ENCODE results near the gene PIK3R6.
"Not testable (repeated sequence)": the region's sequence is repeated elsewhere in the genome, so short reads cannot be mapped to it uniquely, and the experiment has no call there.

PIK3R6 gene

GRCh38 chr17:8888704-8889302 lies 21.3 kb upstream of the PIK3R6 start:
- no peak overlapping the region for H3K4me3 ChIP-seq (replicated peaks in 1 of 2; ENCODE audit: low read depth in 2 of 2, low read length in 2 of 2)
- DNase-seq (ENCODE audit: low read depth in 2 of 2) = no peak
- TF ChIP-seq, protein P1, sequence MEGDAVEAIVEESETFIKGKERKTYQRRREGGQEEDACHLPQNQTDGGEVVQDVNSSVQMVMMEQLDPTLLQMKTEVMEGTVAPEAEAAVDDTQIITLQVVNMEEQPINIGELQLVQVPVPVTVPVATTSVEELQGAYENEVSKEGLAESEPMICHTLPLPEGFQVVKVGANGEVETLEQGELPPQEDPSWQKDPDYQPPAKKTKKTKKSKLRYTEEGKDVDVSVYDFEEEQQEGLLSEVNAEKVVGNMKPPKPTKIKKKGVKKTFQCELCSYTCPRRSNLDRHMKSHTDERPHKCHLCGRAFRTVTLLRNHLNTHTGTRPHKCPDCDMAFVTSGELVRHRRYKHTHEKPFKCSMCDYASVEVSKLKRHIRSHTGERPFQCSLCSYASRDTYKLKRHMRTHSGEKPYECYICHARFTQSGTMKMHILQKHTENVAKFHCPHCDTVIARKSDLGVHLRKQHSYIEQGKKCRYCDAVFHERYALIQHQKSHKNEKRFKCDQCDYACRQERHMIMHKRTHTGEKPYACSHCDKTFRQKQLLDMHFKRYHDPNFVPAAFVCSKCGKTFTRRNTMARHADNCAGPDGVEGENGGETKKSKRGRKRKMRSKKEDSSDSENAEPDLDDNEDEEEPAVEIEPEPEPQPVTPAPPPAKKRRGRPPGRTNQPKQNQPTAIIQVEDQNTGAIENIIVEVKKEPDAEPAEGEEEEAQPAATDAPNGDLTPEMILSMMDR (IDR thresholded peaks at IDR 0.05; ENCODE audit: low read depth, low read length) = no peak

DNA sequence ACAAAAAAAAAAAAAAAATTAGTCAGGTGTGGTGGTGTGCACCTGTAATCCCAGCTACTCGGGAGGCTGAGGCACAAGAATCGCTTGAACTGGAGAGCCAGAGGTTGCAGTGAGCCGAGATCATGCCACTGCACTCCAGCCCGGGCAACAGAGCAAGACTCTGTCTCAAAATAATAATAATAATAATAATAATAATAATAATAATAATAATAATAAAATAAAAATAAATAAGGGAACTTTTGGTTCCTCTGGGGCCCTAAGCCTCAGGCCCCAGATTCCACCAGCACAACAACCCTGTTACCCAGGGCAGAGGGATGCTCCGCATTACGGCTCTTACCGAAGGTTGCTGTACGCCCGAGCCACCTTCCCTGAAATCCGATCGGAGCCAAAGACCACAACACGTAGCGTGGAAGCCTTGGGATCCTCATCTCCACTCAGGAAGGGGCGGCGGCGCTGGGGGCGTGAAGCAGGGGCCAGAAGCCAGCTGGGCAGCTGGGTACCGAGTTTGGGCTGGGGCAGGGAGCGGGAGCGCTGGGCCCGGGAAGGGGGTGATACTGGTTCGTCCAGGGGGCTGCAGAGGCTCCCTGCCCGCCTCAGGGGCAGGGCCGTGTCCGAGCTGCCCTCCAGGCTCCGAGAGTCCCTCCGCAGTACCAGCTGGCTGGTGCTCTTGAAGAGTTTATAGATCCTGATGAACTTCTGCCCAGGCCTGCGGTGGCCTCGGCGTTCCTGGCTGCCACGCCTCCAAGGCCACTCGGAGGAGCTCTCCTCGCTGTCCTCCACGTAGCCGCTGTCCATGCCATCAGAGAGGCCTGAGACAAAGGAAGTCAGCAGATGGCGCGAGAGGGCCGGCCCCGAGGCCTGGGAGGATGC lies 20.6 kb upstream of the PIK3R6 start:
- DNase-seq (ENCODE audit: low read depth in 2 of 2) = peak; percentile 24 to 54
- H3K4me3 ChIP-seq (replicated peaks in 1 of 2; ENCODE audit: low read depth in 2 of 2, low read length in 2 of 2) = no peak overlapping the region
- TF ChIP-seq, protein P1 (IDR thresholded peaks at IDR 0.05; ENCODE audit: low read depth, low read length) = peak; percentile 43

- TF ChIP-seq, protein P1 (IDR thresholded peaks at IDR 0.05; ENCODE audit: low read depth, low read length) = no peak
- no peak overlapping the region for H3K4me3 ChIP-seq (replicated peaks in 1 of 2; ENCODE audit: low read depth in 2 of 2, low read length in 2 of 2)
- no peak for DNase-seq (ENCODE audit: low read depth in 2 of 2)
These were observed 19.8 kb upstream of the PIK3R6 start for GRCh38 chr17:8887301-8887700.

DNA sequence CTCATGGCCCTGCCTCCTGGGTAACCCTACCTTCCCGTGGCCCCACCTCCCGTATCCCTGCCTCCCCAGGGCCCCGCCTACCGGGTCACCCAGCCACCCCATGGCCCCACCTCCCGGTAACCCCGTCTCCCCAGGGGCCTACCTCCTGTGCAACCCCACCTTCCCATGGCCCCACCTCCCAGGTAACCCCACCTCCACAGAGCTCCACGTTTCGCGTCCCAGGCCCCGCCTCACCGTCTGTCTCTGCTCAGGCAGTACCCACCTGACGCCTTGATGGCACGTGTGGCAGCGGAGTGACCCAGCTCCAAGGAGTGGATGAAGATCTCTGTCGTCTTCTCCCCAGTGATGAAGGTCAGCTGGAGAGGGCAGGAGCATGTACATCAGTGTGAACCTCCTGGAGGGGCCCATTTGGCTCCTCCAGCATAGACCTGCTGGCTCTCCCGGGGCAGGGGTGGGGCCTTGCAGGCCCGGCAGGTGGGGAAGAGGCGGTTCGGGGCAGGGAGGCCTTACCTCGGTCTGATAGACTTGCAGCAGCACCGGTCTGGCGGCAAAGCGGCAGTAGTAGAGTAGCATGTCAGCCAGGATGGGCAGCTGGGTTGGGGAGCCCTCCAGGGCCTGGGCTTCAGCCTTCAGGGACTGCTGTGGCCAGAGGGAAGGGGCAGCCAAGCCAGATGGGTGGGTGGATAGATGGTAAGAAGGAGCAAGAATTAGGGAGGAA lies 18.7 kb upstream of the PIK3R6 start:
- TF ChIP-seq, protein P1 (IDR thresholded peaks at IDR 0.05; ENCODE audit: low read depth, low read length) = no peak
- DNase-seq (ENCODE audit: low read depth in 2 of 2) = no peak
- no peak overlapping the region for H3K4me3 ChIP-seq (replicated peaks in 1 of 2; ENCODE audit: low read depth in 2 of 2, low read length in 2 of 2)

- H3K4me3 ChIP-seq (replicated peaks in 1 of 2; ENCODE audit: low read depth in 2 of 2, low read length in 2 of 2) = not testable (repeated sequence)
- peak in 1 of 2 donors; percentile 4 for DNase-seq (ENCODE audit: low read depth in 2 of 2)
These were observed 17.9 kb upstream of the PIK3R6 start for GRCh38 chr17:8885163-8885966.

DNA sequence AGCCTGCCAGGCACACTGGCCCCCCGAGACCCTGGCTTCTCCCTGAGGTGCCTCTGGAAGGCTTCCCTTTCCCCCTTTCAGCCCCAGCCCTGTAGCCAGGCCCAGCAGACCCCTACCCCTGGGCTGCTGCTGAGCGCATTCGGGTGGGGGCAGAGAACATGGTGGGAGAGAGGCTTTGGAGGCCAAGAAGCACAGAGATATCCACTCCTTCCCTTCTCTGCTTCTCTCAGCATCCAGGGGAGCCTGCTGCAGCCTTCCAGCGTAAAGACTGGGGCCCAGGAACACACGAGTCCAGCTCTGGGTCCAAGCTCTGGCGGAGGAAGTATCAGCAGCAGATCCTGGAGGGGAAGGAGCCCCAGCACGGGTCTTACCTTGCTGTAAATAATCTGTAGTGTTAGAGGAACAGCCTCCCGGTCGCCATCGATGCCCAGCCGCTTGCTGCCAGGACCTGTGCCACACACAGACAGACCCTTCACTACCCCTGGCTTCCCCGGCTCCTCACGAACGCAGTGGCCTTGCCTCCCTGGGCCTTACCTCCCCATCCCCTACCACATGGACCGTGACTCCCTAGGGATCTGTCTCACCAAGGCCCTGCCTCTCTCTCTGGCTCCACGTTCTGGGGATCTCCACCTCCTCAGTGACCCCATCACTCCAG lies 17.0 kb upstream of the PIK3R6 start:
- TF ChIP-seq, protein P1 (IDR thresholded peaks at IDR 0.05; ENCODE audit: low read depth, low read length) = no peak
- no peak overlapping the region for H3K4me3 ChIP-seq (replicated peaks in 1 of 2; ENCODE audit: low read depth in 2 of 2, low read length in 2 of 2)
- no peak for DNase-seq (ENCODE audit: low read depth in 2 of 2)

All from cardiac fibroblast (primary cell).